Activated CD4-positive, alpha-beta T cell treated with anti-CD3 and anti-CD28 coated beads, Interleukin-2, Interleukin-4, amounts not matched to agents 100 ng/mL and 50 ng/mL, durations not matched to agents 16 hours and 8 hours (primary cell): Measurements from ENCODE around the gene PRPSAP1.

Source experiments
- DNase-seq: peaks from one replicate; pipeline ENCODE4 v3.0.0-alpha.2; 2020; ENCODE audit warnings: low spot score

PRPSAP1 gene

DNA sequence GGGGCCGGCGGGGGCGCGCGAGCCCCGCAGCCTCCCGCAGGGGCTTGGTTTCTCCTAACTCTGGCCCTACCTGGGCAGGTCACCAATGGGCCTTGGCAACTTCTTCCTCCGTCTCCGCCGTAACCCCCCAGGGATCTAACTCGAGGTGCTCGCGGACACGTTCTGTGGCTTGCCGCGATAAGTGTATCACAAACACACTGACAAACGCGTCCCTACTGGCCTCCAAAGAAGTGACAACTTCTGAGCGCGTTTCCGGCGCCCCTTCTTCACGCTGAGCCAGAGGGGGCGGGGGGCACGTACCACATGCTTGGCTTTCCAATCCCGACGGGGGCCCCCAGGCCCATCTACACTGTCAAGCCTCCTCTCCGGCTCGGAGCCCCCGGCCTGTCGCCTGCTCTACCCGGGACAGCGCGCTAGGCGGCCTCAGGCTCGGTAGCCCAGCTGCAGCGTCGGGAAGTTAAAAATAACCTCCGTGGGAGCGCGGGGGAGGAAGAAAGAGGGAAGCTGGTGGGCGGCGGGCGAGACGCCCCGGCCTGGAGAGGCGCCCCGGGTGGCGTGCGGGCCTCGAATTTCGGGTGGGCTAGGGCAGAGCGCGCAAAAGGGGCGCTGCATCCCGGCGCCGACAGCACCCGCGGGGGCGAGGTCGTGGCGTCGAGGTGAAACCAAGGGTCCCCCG is 30.0 kb upstream of the PRPSAP1 start:
- peak; percentile 37 for DNase-seq

DNA sequence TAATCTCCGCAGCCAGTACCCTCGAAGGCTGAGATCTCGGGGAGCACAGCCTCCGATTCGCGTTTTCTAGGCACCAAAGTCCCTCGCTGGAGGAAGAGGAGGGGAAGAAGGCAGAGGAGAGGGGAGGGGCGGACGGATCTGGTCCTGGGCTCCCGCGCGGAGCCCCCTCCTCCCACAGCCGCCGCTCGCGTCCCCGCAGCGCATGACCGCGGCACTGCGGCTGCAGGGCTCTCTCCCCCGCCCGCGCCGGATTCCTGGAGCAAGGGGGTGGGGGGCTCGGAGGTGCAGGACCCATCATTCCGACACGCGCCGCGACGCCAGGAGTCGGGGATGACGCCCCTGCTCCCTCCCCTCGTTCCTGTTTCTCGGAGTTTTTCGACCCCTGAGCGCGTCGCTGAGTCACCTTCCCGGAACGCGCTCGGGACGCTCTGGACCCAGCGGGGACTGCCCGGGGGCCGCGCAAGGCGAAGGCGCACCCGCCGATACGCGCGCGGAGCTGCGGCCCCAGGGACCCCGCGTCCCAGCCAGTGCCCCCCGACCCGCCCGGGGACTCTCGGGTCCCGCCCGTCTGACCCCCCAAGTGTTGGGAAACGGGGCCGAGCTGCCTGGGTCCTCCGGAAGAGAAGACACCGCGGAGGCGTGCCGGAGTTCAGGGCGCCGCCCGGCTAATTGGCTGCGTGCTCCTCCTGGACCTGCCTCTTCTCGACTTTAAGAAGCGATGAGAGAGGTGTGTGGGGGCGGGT is 29.3 kb upstream of the PRPSAP1 start:
- peak; percentile 66 for DNase-seq

DNA sequence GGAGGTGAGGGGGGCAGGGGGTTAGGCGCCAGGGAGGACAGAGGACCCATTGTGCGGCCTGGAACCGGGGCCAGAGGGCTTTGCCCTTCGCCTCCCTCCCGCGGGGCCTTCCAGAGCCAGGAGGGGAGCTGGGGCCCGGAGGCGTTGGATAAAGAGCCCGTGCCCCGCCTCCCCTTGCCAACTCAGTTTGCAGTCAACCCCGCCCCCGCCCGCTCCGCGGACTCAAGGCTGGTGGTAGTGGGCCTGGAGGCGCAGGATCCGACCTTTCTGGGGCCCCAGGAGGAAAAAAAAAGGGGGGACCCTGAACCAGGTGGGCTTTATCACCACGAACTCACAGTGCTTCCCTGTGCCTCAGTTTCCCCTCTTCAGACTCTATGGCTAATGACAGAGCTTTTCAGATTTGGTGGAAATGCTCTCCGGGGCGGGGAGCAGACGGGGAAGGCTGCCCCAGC is 28.7 kb upstream of the PRPSAP1 start:
- DNase-seq, result no peak

- no peak for DNase-seq
Measured at GRCh38 chr17:76381633-76382350, 28.1 kb upstream of the PRPSAP1 start.

DNA sequence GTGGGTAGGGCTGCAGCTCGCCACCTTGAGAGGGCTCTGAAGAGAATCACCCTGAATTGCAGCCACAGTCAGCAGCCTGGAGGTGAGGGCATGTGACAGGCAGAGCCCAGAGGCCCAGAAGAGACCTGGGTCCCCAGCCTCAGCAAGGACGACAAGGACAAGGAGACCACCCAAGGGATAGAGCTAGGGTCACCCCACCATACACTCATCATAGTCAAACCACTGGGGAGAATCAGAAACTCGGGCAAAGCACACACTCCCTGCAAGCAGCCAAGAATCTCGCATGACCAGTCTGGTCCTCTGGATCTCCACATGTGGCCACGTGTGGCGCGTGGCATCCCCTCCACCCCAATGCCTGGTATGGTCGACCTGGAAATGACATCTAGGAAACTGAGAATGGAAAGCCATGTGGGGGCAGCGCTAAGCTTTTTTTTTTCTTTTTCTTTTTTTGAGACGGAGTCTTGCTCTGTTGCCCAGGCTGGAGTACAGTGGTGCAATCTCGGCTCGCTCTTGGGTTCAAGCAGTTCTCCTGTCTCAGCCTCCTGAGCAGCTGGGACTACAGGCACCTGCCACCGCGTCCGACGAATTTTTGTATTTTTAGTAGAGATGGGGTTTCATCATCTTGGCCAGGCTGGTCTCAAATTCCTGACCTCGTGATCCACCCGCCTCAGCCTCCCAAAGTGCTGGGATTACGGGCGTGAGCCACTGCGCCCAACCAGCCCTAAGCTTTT is 26.1 kb upstream of the PRPSAP1 start:
- DNase-seq, result no peak

GRCh38 chr17:76379275-76379641 is 25.5 kb upstream of the PRPSAP1 start:
- DNase-seq, result no peak

DNA sequence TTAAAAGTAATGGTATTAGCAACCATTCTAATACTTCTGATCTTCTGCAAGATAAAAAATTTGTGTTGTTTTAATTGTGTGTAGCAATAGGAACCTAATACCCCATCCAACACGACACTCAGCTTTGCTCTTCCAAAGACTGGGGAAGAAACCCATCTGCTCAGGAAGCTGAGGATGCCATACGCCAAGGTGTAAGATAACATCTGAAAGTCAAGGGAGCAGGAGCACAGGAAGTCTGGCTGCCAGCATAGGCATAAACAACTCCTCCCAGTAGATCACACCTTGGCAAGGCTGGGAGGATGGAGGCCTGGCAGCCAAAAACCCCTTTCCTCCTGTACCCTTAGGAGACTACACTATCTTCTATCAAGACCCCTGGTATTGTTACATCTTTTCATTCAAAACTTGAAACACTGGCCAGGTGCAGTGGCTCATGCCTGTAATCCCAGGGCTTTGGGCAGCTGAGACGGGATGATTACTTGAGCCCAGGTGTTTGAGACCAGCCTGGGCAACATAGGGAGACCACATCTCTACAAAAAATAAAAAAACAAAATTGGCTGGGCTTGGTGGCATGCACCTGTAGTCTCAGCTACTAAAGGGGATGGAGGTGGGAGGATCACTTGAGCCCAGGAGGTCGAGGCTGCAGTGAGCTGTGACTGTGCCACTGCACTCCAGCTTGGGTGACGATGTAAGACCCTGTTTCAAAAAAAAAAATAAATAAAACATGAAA is 25.0 kb upstream of the PRPSAP1 start:
- no peak for DNase-seq

- no peak for DNase-seq
Measured at GRCh38 chr17:76376318-76377133, 22.8 kb upstream of the PRPSAP1 start.

DNA sequence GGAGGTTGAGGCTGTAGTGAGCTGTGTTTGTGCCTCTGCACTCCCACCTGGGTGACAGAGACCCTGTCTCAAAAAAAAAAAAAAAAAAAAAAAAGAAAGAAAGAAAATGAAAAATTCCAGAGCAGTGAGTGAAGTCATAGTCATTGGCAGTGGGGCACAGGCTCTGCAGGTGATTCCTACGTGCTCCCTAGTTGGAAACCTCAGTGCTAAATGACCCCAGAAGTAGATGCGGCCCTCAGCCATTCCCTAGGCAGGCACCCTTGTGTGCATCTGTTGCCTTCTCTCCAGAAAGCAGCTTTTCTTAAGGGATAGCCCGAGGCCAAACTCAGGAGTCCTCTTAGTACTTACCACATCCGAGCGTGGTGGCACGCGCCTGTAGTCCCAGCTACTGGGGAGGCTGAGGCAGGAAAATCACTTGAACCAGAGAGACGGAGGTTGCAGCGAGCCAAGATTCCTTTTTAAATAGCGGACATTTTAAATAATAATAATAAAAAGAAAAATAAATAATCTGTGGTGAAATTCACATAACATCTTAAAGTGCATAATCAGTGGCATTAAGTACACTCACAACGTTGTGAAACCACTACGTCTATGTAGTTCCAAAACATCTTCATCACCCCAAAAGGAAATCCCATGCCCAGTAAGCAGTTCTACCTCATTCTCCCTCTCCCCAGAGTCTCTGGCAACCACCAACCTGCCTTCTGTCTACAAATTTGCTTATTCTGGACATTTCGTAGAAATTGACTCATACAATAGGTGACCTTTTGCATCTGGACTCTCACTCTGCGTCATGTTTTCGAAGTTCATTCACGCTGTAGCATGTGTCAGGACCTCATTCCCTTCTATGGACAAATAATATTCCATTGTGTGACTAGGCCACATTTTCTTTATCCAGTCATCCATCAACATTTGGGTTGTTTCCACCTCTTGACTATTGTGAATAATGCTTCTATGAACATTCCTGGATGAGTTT is 18.2 kb upstream of the PRPSAP1 start:
- no peak for DNase-seq

GRCh38 chr17:76370261-76370993 is 16.7 kb upstream of the PRPSAP1 start:
- DNase-seq, result no peak

- DNase-seq, result no peak
Measured at GRCh38 chr17:76369804-76370203, 16.1 kb upstream of the PRPSAP1 start.

DNA sequence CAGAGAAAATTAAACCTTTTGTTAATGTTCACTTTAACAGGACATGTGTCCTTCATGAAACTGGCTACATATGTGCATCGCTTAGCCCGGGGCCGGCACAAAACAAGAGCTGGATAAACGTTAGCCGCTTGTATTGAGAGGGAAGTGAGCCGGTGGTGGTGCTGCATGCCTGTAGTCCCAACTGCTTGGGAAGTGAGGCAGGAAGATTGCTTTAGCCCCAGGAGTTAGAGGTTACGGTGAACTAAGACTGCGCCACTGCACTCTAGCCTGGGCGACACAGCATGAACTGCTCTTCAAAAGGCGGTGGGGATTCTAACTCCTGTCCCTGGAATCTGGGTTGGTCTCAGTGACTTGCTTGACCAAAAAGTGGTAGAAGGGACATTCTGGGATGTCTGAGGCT is 15.7 kb upstream of the PRPSAP1 start:
- no peak for DNase-seq

DNA sequence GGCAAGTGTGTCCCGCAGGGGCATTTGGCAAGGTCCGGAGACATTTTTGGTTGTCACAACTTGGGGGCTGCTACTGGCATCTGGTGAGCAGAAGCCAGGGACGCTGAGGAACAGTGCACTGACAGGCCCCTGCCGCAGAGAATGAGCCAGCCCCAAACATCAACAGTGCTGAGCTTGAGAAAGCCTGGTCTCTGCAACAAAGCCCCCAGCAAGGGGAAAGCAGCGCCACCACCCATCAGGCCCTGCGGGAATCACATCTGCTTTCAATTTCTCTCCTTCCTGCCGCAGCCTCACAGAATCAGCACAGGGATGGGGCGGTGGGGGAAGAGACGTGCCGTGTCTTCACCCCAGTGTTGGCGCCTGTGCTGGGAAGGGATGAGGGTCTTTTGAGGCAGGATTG is 14.8 kb upstream of the PRPSAP1 start:
- no peak for DNase-seq

- DNase-seq, result no peak
Measured at GRCh38 chr17:76367642-76368041, 13.9 kb upstream of the PRPSAP1 start.

DNA sequence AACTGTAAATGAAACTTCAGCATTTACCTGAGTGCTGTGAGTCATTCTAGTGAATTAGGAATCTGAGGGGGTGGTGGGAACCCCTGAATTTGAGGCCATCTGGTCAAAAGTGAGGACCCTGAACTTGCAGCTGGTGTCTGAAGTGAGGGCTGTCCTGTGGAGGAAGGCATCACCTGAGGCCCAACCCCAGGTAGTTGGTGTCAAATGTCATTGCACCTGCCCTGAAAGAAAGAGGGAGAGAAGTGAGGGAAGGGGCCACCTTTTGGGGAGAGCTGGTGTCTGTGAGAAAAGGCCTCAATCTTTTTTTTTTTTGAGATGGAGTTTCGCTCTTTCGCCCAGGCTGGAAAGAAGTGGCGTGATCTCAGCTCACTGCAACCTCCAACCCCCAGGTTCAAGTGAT is 12.5 kb upstream of the PRPSAP1 start:
- DNase-seq, result no peak

- DNase-seq, result no peak
Measured at GRCh38 chr17:76365256-76365903, 11.7 kb upstream of the PRPSAP1 start.

DNA sequence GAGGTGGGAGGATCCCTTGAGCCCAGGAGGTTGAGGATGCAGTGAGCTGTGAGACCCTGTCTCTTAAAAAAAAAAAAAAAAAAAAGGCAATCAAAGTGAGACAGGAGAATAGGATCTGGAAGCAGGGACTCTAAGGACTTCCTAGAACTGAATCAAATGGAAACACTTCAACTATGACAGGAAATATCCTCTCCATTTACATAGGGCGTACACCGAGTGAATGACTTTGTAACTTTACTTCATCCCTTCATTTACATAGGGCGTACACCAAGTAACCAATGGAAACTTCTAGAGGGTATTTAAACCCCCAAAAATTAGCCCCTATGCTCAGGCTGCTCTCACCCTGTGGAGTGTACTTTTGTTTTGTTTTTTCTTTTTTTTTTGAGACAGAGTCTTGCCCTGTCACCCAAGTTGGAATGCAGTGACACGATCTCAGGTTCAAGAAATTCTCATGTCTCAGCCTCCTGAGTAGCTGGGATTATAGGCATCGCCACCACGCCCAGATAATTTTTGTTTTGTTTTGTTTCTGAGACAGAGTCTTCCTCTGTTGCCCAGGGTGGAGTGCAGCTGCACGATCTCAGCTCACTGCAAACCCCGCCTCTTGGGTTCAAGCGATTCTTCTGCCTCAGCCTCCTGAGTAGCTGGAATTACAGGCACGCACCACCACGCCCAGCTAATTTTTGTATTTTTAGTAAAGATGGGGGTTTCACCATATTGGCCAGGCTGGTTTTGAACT is 9.6 kb upstream of the PRPSAP1 start:
- DNase-seq, result no peak

DNA sequence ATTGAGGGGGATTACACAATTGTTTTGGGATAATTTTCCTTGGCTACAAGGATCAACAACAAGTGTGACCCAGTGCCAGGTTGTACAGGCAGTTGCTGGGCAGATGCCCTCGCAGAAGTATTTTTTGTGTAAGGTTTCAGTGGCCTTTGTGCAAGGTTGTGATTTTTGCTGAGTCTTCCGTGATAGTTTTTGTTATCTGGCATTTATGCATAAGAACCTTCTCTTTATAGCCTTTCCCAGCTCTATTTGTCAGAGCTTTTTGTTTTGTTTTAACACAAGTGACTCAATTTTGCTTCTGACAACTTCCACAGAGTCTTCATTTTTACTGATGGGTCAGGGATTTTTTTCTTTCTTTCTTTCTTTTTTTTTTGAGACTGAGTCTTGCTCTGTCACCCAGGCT is 6.7 kb upstream of the PRPSAP1 start:
- DNase-seq, result no peak
